ENCODE measurements around the gene ACVR1.

The ACVR1 gene

GRCh38 chr2:157875641-157876065 lies 477 bp downstream of the ACVR1 start:
- peak; percentile 52 for ATAC-seq
- TF ChIP-seq ESRRG (CRISPR knock-in tag; IDR thresholded peaks at IDR 0.05), result no peak
- no peak for TF ChIP-seq CSDC2 (CRISPR knock-in tag; IDR thresholded peaks at IDR 0.05)

- peak; percentile 24 for ATAC-seq
- TF ChIP-seq TCF4 (CRISPR knock-in tag; IDR thresholded peaks at IDR 0.05; ENCODE audit: borderline replicate concordance) (no peak), PPARA (CRISPR knock-in tag; IDR thresholded peaks at IDR 0.05; ENCODE audit: borderline replicate concordance) (no peak), PATZ1 (CRISPR knock-in tag; IDR thresholded peaks at IDR 0.05; ENCODE audit: borderline replicate concordance) (no peak), ZC3H10 (CRISPR knock-in tag; IDR thresholded peaks at IDR 0.05) (no peak), POU6F1 (CRISPR knock-in tag; IDR thresholded peaks at IDR 0.05; ENCODE audit: borderline replicate concordance, low read depth) (no peak), BACH2 (CRISPR knock-in tag; IDR thresholded peaks at IDR 0.05; ENCODE audit: borderline replicate concordance) (no peak), ARNTL (CRISPR knock-in tag; IDR thresholded peaks at IDR 0.05; ENCODE audit: borderline replicate concordance, low read depth) (no peak), CSRNP3 (CRISPR knock-in tag; IDR thresholded peaks at IDR 0.05) (no peak), RARB (CRISPR knock-in tag; IDR thresholded peaks at IDR 0.05) (no peak)
Observed at GRCh38 chr2:157874997-157875640, 1.0 kb downstream of the ACVR1 start.

- ATAC-seq, result no peak
- TF ChIP-seq ZNF565 (CRISPR knock-in tag; conservative IDR thresholded peaks at IDR 0.05; ENCODE audit: low read depth) (no peak), SNAI2 (CRISPR knock-in tag; IDR thresholded peaks at IDR 0.05) (no peak), BACH2 (CRISPR knock-in tag; IDR thresholded peaks at IDR 0.05; ENCODE audit: borderline replicate concordance) (no peak), ZNF70 (CRISPR knock-in tag; IDR thresholded peaks at IDR 0.05) (no peak), ZC3H10 (CRISPR knock-in tag; IDR thresholded peaks at IDR 0.05) (no peak), ARNTL (CRISPR knock-in tag; IDR thresholded peaks at IDR 0.05; ENCODE audit: borderline replicate concordance, low read depth) (no peak)
Observed at GRCh38 chr2:157874348-157874747, 1.8 kb downstream of the ACVR1 start.

- TF ChIP-seq POU6F1 (CRISPR knock-in tag; IDR thresholded peaks at IDR 0.05; ENCODE audit: borderline replicate concordance, low read depth) (no peak), OSR1 (CRISPR knock-in tag; IDR thresholded peaks at IDR 0.05) (no peak), CSDC2 (CRISPR knock-in tag; IDR thresholded peaks at IDR 0.05) (no peak), RARB (CRISPR knock-in tag; IDR thresholded peaks at IDR 0.05) (no peak), GLIS3 (CRISPR knock-in tag; IDR thresholded peaks at IDR 0.05) (no peak), ZC3H10 (CRISPR knock-in tag; IDR thresholded peaks at IDR 0.05) (no peak), SNAI2 (CRISPR knock-in tag; IDR thresholded peaks at IDR 0.05) (no peak), ZNF70 (CRISPR knock-in tag; IDR thresholded peaks at IDR 0.05) (no peak), ISL1 (CRISPR knock-in tag; IDR thresholded peaks at IDR 0.05) (no peak), ZNF8 (CRISPR knock-in tag; IDR thresholded peaks at IDR 0.05) (no peak), PATZ1 (CRISPR knock-in tag; IDR thresholded peaks at IDR 0.05; ENCODE audit: borderline replicate concordance) (no peak), ZFP3 (CRISPR knock-in tag; IDR thresholded peaks at IDR 0.05) (no peak), CSRNP3 (CRISPR knock-in tag; IDR thresholded peaks at IDR 0.05) (no peak), PPARA (CRISPR knock-in tag; IDR thresholded peaks at IDR 0.05; ENCODE audit: borderline replicate concordance) (no peak), ESRRG (CRISPR knock-in tag; IDR thresholded peaks at IDR 0.05) (no peak), ARNTL (CRISPR knock-in tag; IDR thresholded peaks at IDR 0.05; ENCODE audit: borderline replicate concordance, low read depth) (no peak), CREB5 (CRISPR knock-in tag; IDR thresholded peaks at IDR 0.05; ENCODE audit: low read depth) (no peak), ZFP30 (CRISPR knock-in tag; IDR thresholded peaks at IDR 0.05) (no peak)
- ATAC-seq, result no peak
Observed at GRCh38 chr2:157872791-157873190, 3.3 kb downstream of the ACVR1 start.

Measured in SK-N-SH treated with all-trans-retinoic acid at 6 μM for 48 hours (cell line).